ENCODE measurements around the gene TAL1. TPM values are rescaled to one million over a fixed set of nuclear protein-coding genes. Genes with fewer than 3 reads are reported as not detected.

Gene TAL1
- total RNA-seq, 2 donors from 2014 or later, result 1.7 TPM; not detected in 1

- Mint-ChIP-seq H3K27ac (no peak overlapping the region), H3K36me3 (no peaks in the 10 kb centered on the region), H3K9me3 (no peaks in the 10 kb centered on the region), H3K27me3 (peaks cover 10% of the 10 kb centered on the region in 2 donors), H3K4me3 (no peak overlapping the region), H3K4me1 (ENCODE audit: low read depth in 2 of 2) (peaks cover 0 to 3% of the 10 kb centered on the region in 2 donors)
- DNase-seq (ENCODE audit: low spot score) (no peak), ATAC-seq (no peak)
Observed at GRCh38 chr1:47184822-47185677, 47.0 kb downstream of the TAL1 start.

GRCh38 chr1:47184090-47184821, 47.8 kb downstream of the TAL1 start:
- ATAC-seq, result no peak
- H3K36me3 Mint-ChIP-seq, result no peaks in the 10 kb centered on the region
- no peak overlapping the region for H3K4me3 Mint-ChIP-seq
- H3K27me3 Mint-ChIP-seq, result peaks cover 13 to 18% of the 10 kb centered on the region in 2 donors
- DNase-seq (ENCODE audit: low spot score), result no peak
- H3K9me3 Mint-ChIP-seq, result no peaks in the 10 kb centered on the region
- H3K27ac Mint-ChIP-seq, result no peak overlapping the region
- peaks cover 6% of the 10 kb centered on the region in 2 donors for H3K4me1 Mint-ChIP-seq (ENCODE audit: low read depth in 2 of 2)

- peaks cover 18 to 26% of the 10 kb centered on the region in 2 donors for H3K27me3 Mint-ChIP-seq
- H3K4me1 Mint-ChIP-seq (ENCODE audit: low read depth in 2 of 2), result peaks cover 10 to 12% of the 10 kb centered on the region in 2 donors
- DNase-seq (ENCODE audit: low spot score) (no peak), ATAC-seq (no peak)
- H3K36me3 Mint-ChIP-seq, result no peaks in the 10 kb centered on the region
- H3K27ac Mint-ChIP-seq, result no peak overlapping the region
- no peak overlapping the region for H3K4me3 Mint-ChIP-seq
- H3K9me3 Mint-ChIP-seq, result no peaks in the 10 kb centered on the region
Observed at GRCh38 chr1:47183308-47184089, 48.5 kb downstream of the TAL1 start.

GRCh38 chr1:47182676-47183235, 49.3 kb downstream of the TAL1 start:
- H3K4me1 Mint-ChIP-seq (ENCODE audit: low read depth in 2 of 2), result peaks cover 10 to 12% of the 10 kb centered on the region in 2 donors
- H3K36me3 Mint-ChIP-seq, result no peaks in the 10 kb centered on the region
- H3K4me3 Mint-ChIP-seq, result no peak overlapping the region
- no peak overlapping the region for H3K27ac Mint-ChIP-seq
- no peaks in the 10 kb centered on the region for H3K9me3 Mint-ChIP-seq
- no peak for DNase-seq (ENCODE audit: low spot score)
- no peak for ATAC-seq
- H3K27me3 Mint-ChIP-seq, result peaks cover 20 to 30% of the 10 kb centered on the region in 2 donors

GRCh38 chr1:47181955-47182675, 49.9 kb downstream of the TAL1 start:
- peaks cover 23 to 30% of the 10 kb centered on the region in 2 donors for H3K27me3 Mint-ChIP-seq
- H3K4me3 Mint-ChIP-seq, result no peak overlapping the region
- no peaks in the 10 kb centered on the region for H3K9me3 Mint-ChIP-seq
- H3K36me3 Mint-ChIP-seq, result no peaks in the 10 kb centered on the region
- H3K27ac Mint-ChIP-seq, result no peak overlapping the region
- H3K4me1 Mint-ChIP-seq (ENCODE audit: low read depth in 2 of 2), result peaks cover 10 to 12% of the 10 kb centered on the region in 2 donors
- DNase-seq (ENCODE audit: low spot score) (no peak), ATAC-seq (no peak)

- no peaks in the 10 kb centered on the region for H3K36me3 Mint-ChIP-seq
- H3K4me1 Mint-ChIP-seq (ENCODE audit: low read depth in 2 of 2), result peaks cover 10 to 12% of the 10 kb centered on the region in 2 donors
- H3K9me3 Mint-ChIP-seq, result no peaks in the 10 kb centered on the region
- ATAC-seq, result no peak
- H3K27me3 Mint-ChIP-seq, result peaks cover 23 to 30% of the 10 kb centered on the region in 2 donors
- H3K4me3 Mint-ChIP-seq, result no peak overlapping the region
- H3K27ac Mint-ChIP-seq, result no peak overlapping the region
- no peak for DNase-seq (ENCODE audit: low spot score)
Observed at GRCh38 chr1:47181095-47181954, 50.7 kb downstream of the TAL1 start.

GRCh38 chr1:47180603-47181094, 51.4 kb downstream of the TAL1 start:
- DNase-seq (ENCODE audit: low spot score) (no peak), ATAC-seq (no peak)
- no peak overlapping the region for H3K27ac Mint-ChIP-seq
- no peaks in the 10 kb centered on the region for H3K9me3 Mint-ChIP-seq
- no peak overlapping the region for H3K4me3 Mint-ChIP-seq
- peaks cover 10 to 13% of the 10 kb centered on the region in 2 donors for H3K4me1 Mint-ChIP-seq (ENCODE audit: low read depth in 2 of 2)
- peaks cover 24 to 35% of the 10 kb centered on the region in 2 donors for H3K27me3 Mint-ChIP-seq
- no peaks in the 10 kb centered on the region for H3K36me3 Mint-ChIP-seq

GRCh38 chr1:47179988-47180563, 51.9 kb downstream of the TAL1 start:
- Mint-ChIP-seq H3K4me1 (ENCODE audit: low read depth in 2 of 2) (peaks cover 16% of the 10 kb centered on the region in 2 donors), H3K36me3 (no peaks in the 10 kb centered on the region), H3K4me3 (no peak overlapping the region), H3K27ac (no peak overlapping the region), H3K9me3 (no peaks in the 10 kb centered on the region), H3K27me3 (peaks cover 30 to 38% of the 10 kb centered on the region in 2 donors)
- no peak for ATAC-seq
- DNase-seq (ENCODE audit: low spot score), result no peak

GRCh38 chr1:47179017-47179987, 52.7 kb downstream of the TAL1 start:
- Mint-ChIP-seq H3K4me3 (peak overlapping the region; percentile 93), H3K27ac (peak overlapping the region; percentile 38 to 71), H3K4me1 (ENCODE audit: low read depth in 2 of 2) (peaks cover 13 to 16% of the 10 kb centered on the region in 2 donors), H3K9me3 (no peaks in the 10 kb centered on the region), H3K36me3 (no peaks in the 10 kb centered on the region), H3K27me3 (peaks cover 33 to 38% of the 10 kb centered on the region in 2 donors)
- ATAC-seq (peak; percentile 72 to 79), DNase-seq (ENCODE audit: low spot score) (peak; percentile 82)

- no peaks in the 10 kb centered on the region for H3K36me3 Mint-ChIP-seq
- ATAC-seq (no peak), DNase-seq (ENCODE audit: low spot score) (no peak)
- H3K4me3 Mint-ChIP-seq, result peak overlapping the region; percentile 93
- H3K4me1 Mint-ChIP-seq (ENCODE audit: low read depth in 2 of 2), result peaks cover 13 to 16% of the 10 kb centered on the region in 2 donors
- peaks cover 33 to 38% of the 10 kb centered on the region in 2 donors for H3K27me3 Mint-ChIP-seq
- H3K27ac Mint-ChIP-seq, result peak overlapping the region; percentile 38 to 71
- H3K9me3 Mint-ChIP-seq, result no peaks in the 10 kb centered on the region
Observed at GRCh38 chr1:47178654-47179016, 53.4 kb downstream of the TAL1 start.

- Mint-ChIP-seq H3K27me3 (peaks cover 33 to 38% of the 10 kb centered on the region in 2 donors), H3K27ac (no peak overlapping the region), H3K4me3 (no peak overlapping the region), H3K4me1 (ENCODE audit: low read depth in 2 of 2) (peaks cover 13 to 16% of the 10 kb centered on the region in 2 donors), H3K36me3 (no peaks in the 10 kb centered on the region), H3K9me3 (no peaks in the 10 kb centered on the region)
- no peak for DNase-seq (ENCODE audit: low spot score)
- ATAC-seq, result no peak
Observed at GRCh38 chr1:47178020-47178419, 54.0 kb downstream of the TAL1 start.

All from natural killer cell treated with Interleukin-12 subunit alpha and Interleukin-12 subunit beta and Interleukin-15 and Interleukin-18, amount 100 ng/mL, for 72 hours (primary cell).